Testis (tissue), 2 donors: Measurements from ENCODE around the gene IL1RAPL1.

ENCODE experiments used
- CTCF ChIP-seq, 3 experiments: fragments of 450-650 bp in 2 of 3; fragments of 200-600 bp in 1 of 3; sonication (generic) in 1 of 3; IDR thresholded peaks; one replicate each; pipeline ENCODE4 v1.5.1; 2016 to 2019; ENCODE audit warnings: antibody characterized with exemption in 3 of 3, mild to moderate bottlenecking in 2 of 3, moderate library complexity in 1 of 3
- POLR2A ChIP-seq: fragments of 450-650 bp; IDR thresholded peaks from one replicate; pipeline ENCODE4 v1.6.1; 2017; ENCODE audit warnings: antibody characterized with exemption, mild to moderate bottlenecking, moderate library complexity

- no peak for TF ChIP-seq CTCF (IDR thresholded peaks at IDR 0.05)
- TF ChIP-seq POLR2A = no peak
These were observed 3.2 kb upstream of the IL1RAPL1 start for GRCh38 chrX:28584025-28584424.
